Measurements from ENCODE around the gene RORC.

DNA sequence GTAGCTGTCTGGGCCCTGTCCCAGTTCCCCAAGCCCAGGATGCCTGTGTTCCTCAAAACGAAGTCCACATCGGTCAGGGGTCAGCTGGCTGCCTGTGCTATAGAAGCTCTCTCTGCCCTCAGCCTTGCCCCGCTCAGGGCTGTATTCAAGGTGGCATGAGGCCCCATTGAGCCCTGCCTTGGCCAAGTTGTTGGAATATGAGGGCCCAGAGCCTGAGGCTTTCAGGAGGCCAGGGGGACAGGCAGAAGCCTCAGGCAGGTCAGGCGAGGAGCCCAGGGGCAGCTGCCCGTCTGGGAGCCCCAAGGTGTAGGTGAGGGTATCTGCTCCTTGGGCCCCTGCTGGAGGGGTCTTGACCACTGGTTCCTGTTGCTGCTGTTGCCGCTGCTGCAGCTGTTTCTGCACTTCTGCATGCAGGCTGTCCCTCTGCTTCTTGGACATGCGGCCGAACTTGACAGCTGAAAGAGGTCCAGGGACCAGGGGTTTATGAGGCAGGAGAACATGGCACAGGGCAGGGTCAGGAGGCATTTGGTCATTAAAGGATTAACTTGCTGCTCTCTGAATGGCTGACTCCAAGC is 16.5 kb downstream of the RORC start:
- TF ChIP-seq, protein P1, sequence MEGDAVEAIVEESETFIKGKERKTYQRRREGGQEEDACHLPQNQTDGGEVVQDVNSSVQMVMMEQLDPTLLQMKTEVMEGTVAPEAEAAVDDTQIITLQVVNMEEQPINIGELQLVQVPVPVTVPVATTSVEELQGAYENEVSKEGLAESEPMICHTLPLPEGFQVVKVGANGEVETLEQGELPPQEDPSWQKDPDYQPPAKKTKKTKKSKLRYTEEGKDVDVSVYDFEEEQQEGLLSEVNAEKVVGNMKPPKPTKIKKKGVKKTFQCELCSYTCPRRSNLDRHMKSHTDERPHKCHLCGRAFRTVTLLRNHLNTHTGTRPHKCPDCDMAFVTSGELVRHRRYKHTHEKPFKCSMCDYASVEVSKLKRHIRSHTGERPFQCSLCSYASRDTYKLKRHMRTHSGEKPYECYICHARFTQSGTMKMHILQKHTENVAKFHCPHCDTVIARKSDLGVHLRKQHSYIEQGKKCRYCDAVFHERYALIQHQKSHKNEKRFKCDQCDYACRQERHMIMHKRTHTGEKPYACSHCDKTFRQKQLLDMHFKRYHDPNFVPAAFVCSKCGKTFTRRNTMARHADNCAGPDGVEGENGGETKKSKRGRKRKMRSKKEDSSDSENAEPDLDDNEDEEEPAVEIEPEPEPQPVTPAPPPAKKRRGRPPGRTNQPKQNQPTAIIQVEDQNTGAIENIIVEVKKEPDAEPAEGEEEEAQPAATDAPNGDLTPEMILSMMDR (IDR thresholded peaks at IDR 0.05; ENCODE audit: insufficient read depth, low read depth, low read length) = no peak
- TF ChIP-seq EZH2 (IDR thresholded peaks at IDR 0.05; ENCODE audit: insufficient read depth, low read length) = no peak
